ENCODE measurements around the gene SYCE1.

The SYCE1 gene

GRCh38 chr10:133537546-133538545 lies 27.5 kb downstream of the SYCE1 start:
- no peak overlapping the region for H3K4me2 ChIP-seq (ENCODE audit: insufficient read depth, low read length)
- H3K27me3 ChIP-seq (ENCODE audit: insufficient read depth, low read length, poor library complexity), result no peaks in the 10 kb centered on the region
- TF ChIP-seq CTCF (IDR thresholded peaks at IDR 0.05; ENCODE audit: borderline replicate concordance, extremely low read depth, low read length, poor library complexity, severe bottlenecking) (no peak), EZH2 (IDR thresholded peaks at IDR 0.05; ENCODE audit: borderline replicate concordance, low read depth, low read length, severe bottlenecking) (no peak)
- no peaks in the 10 kb centered on the region for H3K36me3 ChIP-seq (ENCODE audit: insufficient read depth, low read length)
- H3K4me1 ChIP-seq (ENCODE audit: insufficient read depth, low read length), result no peaks in the 10 kb centered on the region
- ATAC-seq (ENCODE audit: insufficient read depth, low read depth) (no peak), DNase-seq (no peak)
- no peak overlapping the region for H2AFZ ChIP-seq (ENCODE audit: low read depth, low read length)
- no peak overlapping the region for H3K27ac ChIP-seq (ENCODE audit: low read length)
- no peaks in the 10 kb centered on the region for H3K9me3 ChIP-seq (ENCODE audit: insufficient read depth, low read length, severe bottlenecking)
- no peak overlapping the region for H3K4me3 ChIP-seq (ENCODE audit: low read depth in 1 of 2, low read length in 2 of 2)
- no peak overlapping the region for H3K9ac ChIP-seq (ENCODE audit: low read depth, low read length)
- H4K20me1 ChIP-seq (ENCODE audit: insufficient read depth, low read length), result no peaks in the 10 kb centered on the region
- H3K79me2 ChIP-seq (ENCODE audit: insufficient read depth, low read length), result no peaks in the 10 kb centered on the region

GRCh38 chr10:133536198-133536597 lies 29.2 kb downstream of the SYCE1 start:
- Histone ChIP-seq H2AFZ (ENCODE audit: low read depth, low read length) (no peak overlapping the region), H4K20me1 (ENCODE audit: insufficient read depth, low read length) (no peaks in the 10 kb centered on the region), H3K27ac (ENCODE audit: low read length) (no peak overlapping the region), H3K4me3 (ENCODE audit: low read depth in 1 of 2, low read length in 2 of 2) (no peak overlapping the region), H3K36me3 (ENCODE audit: insufficient read depth, low read length) (no peaks in the 10 kb centered on the region), H3K4me2 (ENCODE audit: insufficient read depth, low read length) (no peak overlapping the region), H3K9ac (ENCODE audit: low read depth, low read length) (no peak overlapping the region), H3K4me1 (ENCODE audit: insufficient read depth, low read length) (no peaks in the 10 kb centered on the region), H3K79me2 (ENCODE audit: insufficient read depth, low read length) (no peaks in the 10 kb centered on the region), H3K27me3 (ENCODE audit: insufficient read depth, low read length, poor library complexity) (no peaks in the 10 kb centered on the region), H3K9me3 (ENCODE audit: insufficient read depth, low read length, severe bottlenecking) (no peaks in the 10 kb centered on the region)
- DNase-seq (no peak), ATAC-seq (ENCODE audit: insufficient read depth, low read depth) (no peak)
- TF ChIP-seq CTCF (IDR thresholded peaks at IDR 0.05; ENCODE audit: borderline replicate concordance, extremely low read depth, low read length, poor library complexity, severe bottlenecking) (no peak), EZH2 (IDR thresholded peaks at IDR 0.05; ENCODE audit: borderline replicate concordance, low read depth, low read length, severe bottlenecking) (no peak)

GRCh38 chr10:133534417-133534816 lies 31.0 kb downstream of the SYCE1 start:
- no peaks in the 10 kb centered on the region for H3K9me3 ChIP-seq (ENCODE audit: insufficient read depth, low read length, severe bottlenecking)
- ATAC-seq (ENCODE audit: insufficient read depth, low read depth) (no peak), DNase-seq (no peak)
- no peak overlapping the region for H3K4me2 ChIP-seq (ENCODE audit: insufficient read depth, low read length)
- no peaks in the 10 kb centered on the region for H3K79me2 ChIP-seq (ENCODE audit: insufficient read depth, low read length)
- H3K36me3 ChIP-seq (ENCODE audit: insufficient read depth, low read length), result no peaks in the 10 kb centered on the region
- H3K4me1 ChIP-seq (ENCODE audit: insufficient read depth, low read length), result no peaks in the 10 kb centered on the region
- no peak overlapping the region for H3K4me3 ChIP-seq (ENCODE audit: low read depth in 1 of 2, low read length in 2 of 2)
- no peaks in the 10 kb centered on the region for H3K27me3 ChIP-seq (ENCODE audit: insufficient read depth, low read length, poor library complexity)
- H3K27ac ChIP-seq (ENCODE audit: low read length), result no peak overlapping the region
- no peaks in the 10 kb centered on the region for H4K20me1 ChIP-seq (ENCODE audit: insufficient read depth, low read length)
- H3K9ac ChIP-seq (ENCODE audit: low read depth, low read length), result no peak overlapping the region
- H2AFZ ChIP-seq (ENCODE audit: low read depth, low read length), result no peak overlapping the region
- no peak for TF ChIP-seq EZH2 (IDR thresholded peaks at IDR 0.05; ENCODE audit: borderline replicate concordance, low read depth, low read length, severe bottlenecking)
- TF ChIP-seq CTCF (IDR thresholded peaks at IDR 0.05; ENCODE audit: borderline replicate concordance, extremely low read depth, low read length, poor library complexity, severe bottlenecking), result no peak

All from DND-41 (cell line).